HEK293 (cell line): ENCODE measurements around the gene WDR88.

Experiments used
- CTCF ChIA-PET: fragments of 350-600 bp; formaldehyde crosslinking; extraction: SDS; loops from one replicate; lab custom pipeline; 2021; ENCODE audit warnings: antibody characterized with exemption; lab: Yijun Ruan, JAX
- POLR2A ChIA-PET: fragments of 300-600 bp; formaldehyde crosslinking; extraction: SDS; loops from one replicate; lab custom pipeline; 2020; ENCODE audit warnings: antibody characterized with exemption, inconsistent platforms; lab: Yijun Ruan, JAX
- H3K27ac ChIP-seq: fragments of 200-500 bp; sonication (Bioruptor generic); 2 replicates; pipeline ENCODE4 v1.5.1; 2014; ENCODE audit warnings: low read depth, low read length, control low read depth, inconsistent platforms; ENCODE audit errors: extremely low read depth
- H3K36me3 ChIP-seq, 2 experiments: fragments of 200-500 bp in 1 of 2; sonication (Bioruptor generic) in 1 of 2; 1 replicate in 1 of 2; 2 replicates in 1 of 2; pipeline ENCODE4 v1.5.1; 2014 to 2017; ENCODE audit warnings: inconsistent platforms in 2 of 2, low read length in 2 of 2; ENCODE audit not compliant: control insufficient read depth in 2 of 2, insufficient read depth in 1 of 2
- H3K4me1 ChIP-seq: fragments of 200-500 bp; sonication (Bioruptor generic); 2 replicates; pipeline ENCODE4 v1.5.1; 2014; ENCODE audit warnings: mild to moderate bottlenecking, low read length, inconsistent platforms; ENCODE audit not compliant: control insufficient read depth, insufficient read depth
- H3K4me3 ChIP-seq: 2 replicates; pipeline ENCODE4 v1.5.1; 2011; ENCODE audit warnings: low read depth, mild to moderate bottlenecking, control low read depth, low read length, moderate library complexity
- H3K9me3 ChIP-seq: fragments of 200-500 bp; sonication (Bioruptor generic); 2 replicates; pipeline ENCODE4 v1.5.1; 2014; ENCODE audit warnings: low read depth, low read length, inconsistent platforms; ENCODE audit not compliant: control insufficient read depth, insufficient read depth
- GFI1B ChIP-seq: fragments of 450-650 bp; formaldehyde crosslinking; IDR thresholded peaks from 2 replicates; pipeline ENCODE4 v1.5.1; 2016; ENCODE audit warnings: missing biosample characterization, missing genetic modification characterization
- GLI2 ChIP-seq: fragments of 450-650 bp; formaldehyde crosslinking; IDR thresholded peaks from 2 replicates; pipeline ENCODE4; 2017; ENCODE audit warnings: missing biosample characterization, missing genetic modification characterization, low read depth, borderline replicate concordance
- ZIC2 ChIP-seq: fragments of 450-650 bp; formaldehyde crosslinking; IDR thresholded peaks from 2 replicates; pipeline ENCODE4 v1.5.1; 2016; ENCODE audit warnings: missing biosample characterization, missing genetic modification characterization
- ZNF121 ChIP-seq: fragments of 450-650 bp; formaldehyde crosslinking; IDR thresholded peaks from 2 replicates; pipeline ENCODE4 v1.5.1; 2016; ENCODE audit warnings: missing biosample characterization, missing genetic modification characterization
- ZNF169 ChIP-seq: fragments of 450-650 bp; formaldehyde crosslinking; IDR thresholded peaks from 2 replicates; pipeline ENCODE4 v1.5.1; 2016; ENCODE audit warnings: missing biosample characterization, missing genetic modification characterization
- ZNF223 ChIP-seq: fragments of 450-650 bp; formaldehyde crosslinking; IDR thresholded peaks from 2 replicates; pipeline ENCODE4 v1.5.1; 2016; ENCODE audit warnings: missing biosample characterization, missing genetic modification characterization
- ZNF501 ChIP-seq: fragments of 450-650 bp; formaldehyde crosslinking; IDR thresholded peaks from 2 replicates; pipeline ENCODE4 v1.5.1; 2016; ENCODE audit warnings: missing biosample characterization, missing genetic modification characterization
- ZNF558 ChIP-seq: fragments of 450-650 bp; formaldehyde crosslinking; IDR thresholded peaks from 2 replicates; pipeline ENCODE4 v1.5.1; 2016; ENCODE audit warnings: missing biosample characterization, missing genetic modification characterization
- ZNF610 ChIP-seq: fragments of 450-650 bp; formaldehyde crosslinking; IDR thresholded peaks from 2 replicates; pipeline ENCODE4 v1.5.1; 2016; ENCODE audit warnings: missing biosample characterization, missing genetic modification characterization, borderline replicate concordance
- ZNF621 ChIP-seq: fragments of 450-650 bp; formaldehyde crosslinking; IDR thresholded peaks from 2 replicates; pipeline ENCODE4 v1.5.1; 2017; ENCODE audit warnings: missing biosample characterization, missing genetic modification characterization
- ZNF654 ChIP-seq: fragments of 450-650 bp; formaldehyde crosslinking; IDR thresholded peaks from 2 replicates; pipeline ENCODE4 v1.5.1; 2016; ENCODE audit warnings: low read depth, missing biosample characterization, missing genetic modification characterization
- ZSCAN23 ChIP-seq: fragments of 450-650 bp; formaldehyde crosslinking; IDR thresholded peaks from 2 replicates; pipeline ENCODE4 v1.5.1; 2016; ENCODE audit warnings: missing biosample characterization, missing genetic modification characterization
- TF ChIP-seq, protein P1 (sequence below): fragments of 450-650 bp; formaldehyde crosslinking; IDR thresholded peaks from 2 replicates; pipeline ENCODE4 v1.5.1; 2016; ENCODE audit warnings: missing biosample characterization, missing genetic modification characterization
- TF ChIP-seq, protein P2 (sequence below): fragments of 450-650 bp; formaldehyde crosslinking; IDR thresholded peaks from 2 replicates; pipeline ENCODE4 v1.5.1; 2017; ENCODE audit warnings: missing biosample characterization, missing genetic modification characterization
- TF ChIP-seq, protein P3 (sequence below): fragments of 450-650 bp; formaldehyde crosslinking; IDR thresholded peaks from 2 replicates; pipeline ENCODE4 v1.5.1; 2016; ENCODE audit warnings: missing biosample characterization, missing genetic modification characterization
- TF ChIP-seq, protein P4 (sequence below): fragments of 450-650 bp; formaldehyde crosslinking; IDR thresholded peaks from 2 replicates; pipeline ENCODE4 v1.5.1; 2016; ENCODE audit warnings: missing biosample characterization, missing genetic modification characterization

The WDR88 gene

DNA sequence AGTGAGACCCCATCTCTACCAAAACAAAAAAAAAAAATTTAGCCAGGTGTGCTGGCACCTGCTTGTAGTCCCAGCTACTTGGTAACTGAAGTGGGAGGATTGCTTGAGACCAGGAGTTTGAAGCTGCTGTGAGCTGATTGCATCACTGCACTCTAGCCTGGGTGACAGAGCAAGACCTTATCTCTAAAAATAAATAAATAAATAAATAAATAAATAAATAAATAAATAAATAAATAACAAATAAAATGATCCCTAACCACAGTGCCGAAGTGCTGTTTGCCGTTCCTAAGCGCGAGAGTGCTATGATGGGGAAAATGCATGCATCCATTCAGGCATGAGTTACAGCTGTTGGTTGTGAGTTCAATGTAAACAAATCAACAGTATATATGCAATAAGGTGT, 27.2 kb downstream of the WDR88 start (continued):
- TF ChIP-seq, protein P1, sequence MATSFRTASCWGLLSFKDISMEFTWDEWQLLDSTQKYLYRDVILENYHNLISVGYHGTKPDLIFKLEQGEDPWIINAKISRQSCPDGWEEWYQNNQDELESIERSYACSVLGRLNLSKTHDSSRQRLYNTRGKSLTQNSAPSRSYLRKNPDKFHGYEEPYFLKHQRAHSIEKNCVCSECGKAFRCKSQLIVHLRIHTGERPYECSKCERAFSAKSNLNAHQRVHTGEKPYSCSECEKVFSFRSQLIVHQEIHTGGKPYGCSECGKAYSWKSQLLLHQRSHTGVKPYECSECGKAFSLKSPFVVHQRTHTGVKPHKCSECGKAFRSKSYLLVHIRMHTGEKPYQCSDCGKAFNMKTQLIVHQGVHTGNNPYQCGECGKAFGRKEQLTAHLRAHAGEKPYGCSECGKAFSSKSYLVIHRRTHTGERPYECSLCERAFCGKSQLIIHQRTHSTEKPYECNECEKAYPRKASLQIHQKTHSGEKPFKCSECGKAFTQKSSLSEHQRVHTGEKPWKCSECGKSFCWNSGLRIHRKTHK = no peak
- TF ChIP-seq, protein P2, sequence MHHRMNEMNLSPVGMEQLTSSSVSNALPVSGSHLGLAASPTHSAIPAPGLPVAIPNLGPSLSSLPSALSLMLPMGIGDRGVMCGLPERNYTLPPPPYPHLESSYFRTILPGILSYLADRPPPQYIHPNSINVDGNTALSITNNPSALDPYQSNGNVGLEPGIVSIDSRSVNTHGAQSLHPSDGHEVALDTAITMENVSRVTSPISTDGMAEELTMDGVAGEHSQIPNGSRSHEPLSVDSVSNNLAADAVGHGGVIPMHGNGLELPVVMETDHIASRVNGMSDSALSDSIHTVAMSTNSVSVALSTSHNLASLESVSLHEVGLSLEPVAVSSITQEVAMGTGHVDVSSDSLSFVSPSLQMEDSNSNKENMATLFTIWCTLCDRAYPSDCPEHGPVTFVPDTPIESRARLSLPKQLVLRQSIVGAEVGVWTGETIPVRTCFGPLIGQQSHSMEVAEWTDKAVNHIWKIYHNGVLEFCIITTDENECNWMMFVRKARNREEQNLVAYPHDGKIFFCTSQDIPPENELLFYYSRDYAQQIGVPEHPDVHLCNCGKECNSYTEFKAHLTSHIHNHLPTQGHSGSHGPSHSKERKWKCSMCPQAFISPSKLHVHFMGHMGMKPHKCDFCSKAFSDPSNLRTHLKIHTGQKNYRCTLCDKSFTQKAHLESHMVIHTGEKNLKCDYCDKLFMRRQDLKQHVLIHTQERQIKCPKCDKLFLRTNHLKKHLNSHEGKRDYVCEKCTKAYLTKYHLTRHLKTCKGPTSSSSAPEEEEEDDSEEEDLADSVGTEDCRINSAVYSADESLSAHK (tag by site-specific recombination) = peak; percentile 55; the same call in 1 of the 2 replicates
- peak; percentile 83 for TF ChIP-seq ZNF121 (tag by site-specific recombination)
- peak; percentile 88; the same call in 1 of the 2 replicates for TF ChIP-seq GLI2 (tag by site-specific recombination)
- TF ChIP-seq ZNF501 = peak; percentile 92
- TF ChIP-seq ZNF654 = peak; percentile 67
- peak; percentile 78 for TF ChIP-seq ZNF223 (tag by site-specific recombination)
- peak; percentile 82 for TF ChIP-seq GFI1B (tag by site-specific recombination)
- TF ChIP-seq ZSCAN23 (tag by site-specific recombination) = 0 out of 2 replicates have a peak, but pooled peaks have one; percentile 72

DNA sequence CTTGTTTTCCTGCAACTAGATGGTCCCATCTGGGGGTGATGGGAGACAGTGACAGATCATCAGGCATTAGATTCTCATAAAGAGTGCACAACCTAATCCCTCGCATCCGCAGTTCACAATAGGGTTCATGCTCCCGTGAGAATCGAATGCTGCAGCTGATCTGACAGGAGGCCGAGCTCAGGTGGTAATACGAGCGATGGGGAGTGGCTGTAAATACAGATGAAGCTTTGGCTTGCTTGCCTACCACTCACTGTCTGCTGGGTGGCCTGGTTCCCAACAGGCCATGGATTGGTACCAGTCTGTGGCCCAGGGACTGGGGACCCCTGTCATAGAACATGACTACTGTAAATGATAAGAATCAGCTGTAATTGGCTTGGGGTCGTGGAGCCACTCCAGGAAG, 28.0 kb downstream of the WDR88 start:
- no peak overlapping the region for H3K4me3 ChIP-seq
- H3K27ac ChIP-seq = 0 out of 2 replicates have a peak overlapping the region, but pooled peaks have one; percentile 11
- peaks cover 9% of the 10 kb centered on the region for H3K4me1 ChIP-seq
- CTCF ChIA-PET = interaction anchor here (0.9 to 8.8 kb wide), 7 partner anchors 10 to 34 kb away, joined by 3 to 92 read pairs (median 5); no protein-coding TSS in a partner anchor
- TF ChIP-seq ZNF169 (tag by site-specific recombination) = no peak
- TF ChIP-seq ZNF610 (tag by site-specific recombination) = peak; percentile 100
- no peaks in the 10 kb centered on the region for H3K9me3 ChIP-seq
- H3K36me3 ChIP-seq = no peaks in the 10 kb centered on the region; a peak in 1 of 3 replicates
- POLR2A ChIA-PET = no interaction called here

DNA sequence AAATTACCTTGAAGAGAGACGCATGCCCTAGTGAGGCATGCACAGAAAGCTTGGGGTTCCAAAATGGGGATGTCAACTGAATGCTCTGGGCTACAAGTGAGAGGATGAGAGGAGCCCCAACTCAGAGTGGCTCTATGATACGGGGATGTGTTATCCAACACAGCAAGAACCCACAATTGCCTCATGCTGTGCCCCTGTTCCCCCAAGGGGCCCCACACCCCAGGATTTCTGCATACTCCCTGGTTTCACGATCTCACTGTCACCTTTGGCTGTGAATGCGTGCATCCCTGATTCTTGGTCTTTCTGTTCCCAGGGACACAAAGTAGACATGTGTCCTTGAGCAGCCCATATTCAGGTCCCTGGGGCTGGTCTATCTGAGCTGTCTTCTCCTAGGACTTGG, 29.3 kb downstream of the WDR88 start:
- Histone ChIP-seq H3K27ac (peak overlapping the region; percentile 31; the same call in 1 of the 2 replicates), H3K36me3 (no peaks in the 10 kb centered on the region; a peak in 1 of 3 replicates), H3K4me3 (no peak overlapping the region), H3K9me3 (no peaks in the 10 kb centered on the region), H3K4me1 (peaks cover 9% of the 10 kb centered on the region)
- POLR2A ChIA-PET = interaction anchor here (1.0 to 2.8 kb wide), 2 partner anchors 15 to 17 kb away, joined by 4 to 37 read pairs; no protein-coding TSS in a partner anchor
- TF ChIP-seq, protein P3, sequence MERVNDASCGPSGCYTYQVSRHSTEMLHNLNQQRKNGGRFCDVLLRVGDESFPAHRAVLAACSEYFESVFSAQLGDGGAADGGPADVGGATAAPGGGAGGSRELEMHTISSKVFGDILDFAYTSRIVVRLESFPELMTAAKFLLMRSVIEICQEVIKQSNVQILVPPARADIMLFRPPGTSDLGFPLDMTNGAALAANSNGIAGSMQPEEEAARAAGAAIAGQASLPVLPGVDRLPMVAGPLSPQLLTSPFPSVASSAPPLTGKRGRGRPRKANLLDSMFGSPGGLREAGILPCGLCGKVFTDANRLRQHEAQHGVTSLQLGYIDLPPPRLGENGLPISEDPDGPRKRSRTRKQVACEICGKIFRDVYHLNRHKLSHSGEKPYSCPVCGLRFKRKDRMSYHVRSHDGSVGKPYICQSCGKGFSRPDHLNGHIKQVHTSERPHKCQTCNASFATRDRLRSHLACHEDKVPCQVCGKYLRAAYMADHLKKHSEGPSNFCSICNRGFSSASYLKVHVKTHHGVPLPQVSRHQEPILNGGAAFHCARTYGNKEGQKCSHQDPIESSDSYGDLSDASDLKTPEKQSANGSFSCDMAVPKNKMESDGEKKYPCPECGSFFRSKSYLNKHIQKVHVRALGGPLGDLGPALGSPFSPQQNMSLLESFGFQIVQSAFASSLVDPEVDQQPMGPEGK = no peak
- no peak for TF ChIP-seq ZNF558 (tag by site-specific recombination)
- TF ChIP-seq ZIC2 = 0 out of 2 replicates have a peak, but pooled peaks have one; percentile 17
- no peak for TF ChIP-seq ZNF621 (tag by site-specific recombination)
- TF ChIP-seq, protein P4, sequence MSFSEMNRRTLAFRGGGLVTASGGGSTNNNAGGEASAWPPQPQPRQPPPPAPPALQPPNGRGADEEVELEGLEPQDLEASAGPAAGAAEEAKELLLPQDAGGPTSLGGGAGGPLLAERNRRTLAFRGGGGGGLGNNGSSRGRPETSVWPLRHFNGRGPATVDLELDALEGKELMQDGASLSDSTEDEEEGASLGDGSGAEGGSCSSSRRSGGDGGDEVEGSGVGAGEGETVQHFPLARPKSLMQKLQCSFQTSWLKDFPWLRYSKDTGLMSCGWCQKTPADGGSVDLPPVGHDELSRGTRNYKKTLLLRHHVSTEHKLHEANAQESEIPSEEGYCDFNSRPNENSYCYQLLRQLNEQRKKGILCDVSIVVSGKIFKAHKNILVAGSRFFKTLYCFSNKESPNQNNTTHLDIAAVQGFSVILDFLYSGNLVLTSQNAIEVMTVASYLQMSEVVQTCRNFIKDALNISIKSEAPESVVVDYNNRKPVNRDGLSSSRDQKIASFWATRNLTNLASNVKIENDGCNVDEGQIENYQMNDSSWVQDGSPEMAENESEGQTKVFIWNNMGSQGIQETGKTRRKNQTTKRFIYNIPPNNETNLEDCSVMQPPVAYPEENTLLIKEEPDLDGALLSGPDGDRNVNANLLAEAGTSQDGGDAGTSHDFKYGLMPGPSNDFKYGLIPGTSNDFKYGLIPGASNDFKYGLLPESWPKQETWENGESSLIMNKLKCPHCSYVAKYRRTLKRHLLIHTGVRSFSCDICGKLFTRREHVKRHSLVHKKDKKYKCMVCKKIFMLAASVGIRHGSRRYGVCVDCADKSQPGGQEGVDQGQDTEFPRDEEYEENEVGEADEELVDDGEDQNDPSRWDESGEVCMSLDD (tag by site-specific recombination) = no peak
- CTCF ChIA-PET = interaction anchor here (0.7 to 8.8 kb wide), 8 partner anchors 9 to 75 kb away, joined by 3 to 92 read pairs (median 6); no protein-coding TSS in a partner anchor
